Measurements from ENCODE around the gene SLC4A5. TPM values are rescaled to one million over a fixed set of nuclear protein-coding genes. Genes with fewer than 3 reads are reported as not detected.
"Not testable (repeated sequence)": the region's sequence is repeated elsewhere in the genome, so short reads cannot be mapped to it uniquely, and the experiment has no call there.

Gene SLC4A5
- total RNA-seq, 2 donors from 2014 or later, result 6.2 to 65.9 TPM

GRCh38 chr2:74239346-74239745, 103.9 kb downstream of the SLC4A5 start:
- no peak for DNase-seq (ENCODE audit: low spot score)
- H3K4me1 ChIP-seq (replicated peaks), result no peaks in the 10 kb centered on the region
- intact Hi-C loops (cut with DNase I), result no loop called here
- H3K27ac ChIP-seq, result no peak overlapping the region
- H3K9me3 ChIP-seq, result no peaks in the 10 kb centered on the region
- no peaks in the 10 kb centered on the region for H3K27me3 ChIP-seq (replicated peaks; ENCODE audit: insufficient read depth)
- 80% methylated on average over 7 of the region's 7 CpGs for WGBS
- H3K4me3 ChIP-seq, result no peak overlapping the region
- TF ChIP-seq CTCF (IDR thresholded peaks at IDR 0.05) (no peak), POLR2AphosphoS5 (IDR thresholded peaks at IDR 0.05) (no peak), POLR2A (IDR thresholded peaks at IDR 0.05) (no peak)
- H3K36me3 ChIP-seq, result no peaks in the 10 kb centered on the region

- DNase-seq (ENCODE audit: low spot score), result no peak
- 93% methylated on average over 2 of the region's 2 CpGs for WGBS
- Histone ChIP-seq H3K27me3 (replicated peaks; ENCODE audit: insufficient read depth) (no peaks in the 10 kb centered on the region), H3K9me3 (no peaks in the 10 kb centered on the region), H3K27ac (no peak overlapping the region), H3K4me1 (replicated peaks) (no peaks in the 10 kb centered on the region), H3K4me3 (no peak overlapping the region), H3K36me3 (no peaks in the 10 kb centered on the region)
- intact Hi-C loops (cut with DNase I), result no loop called here
- no peak for TF ChIP-seq POLR2A (IDR thresholded peaks at IDR 0.05)
Observed at GRCh38 chr2:74238879-74239278, 104.3 kb downstream of the SLC4A5 start.

GRCh38 chr2:74235041-74235440, 108.2 kb downstream of the SLC4A5 start:
- H3K4me1 ChIP-seq (replicated peaks), result no peaks in the 10 kb centered on the region
- TF ChIP-seq CTCF (IDR thresholded peaks at IDR 0.05), result no peak
- TF ChIP-seq POLR2A (IDR thresholded peaks at IDR 0.05), result no peak
- TF ChIP-seq POLR2AphosphoS5 (IDR thresholded peaks at IDR 0.05), result no peak
- H3K9me3 ChIP-seq, result no peaks in the 10 kb centered on the region
- WGBS, result 96% methylated on average over 5 of the region's 5 CpGs
- H3K27me3 ChIP-seq (replicated peaks; ENCODE audit: insufficient read depth), result no peaks in the 10 kb centered on the region
- H3K27ac ChIP-seq, result no peak overlapping the region
- DNase-seq (ENCODE audit: low spot score), result no peak
- no peak overlapping the region for H3K4me3 ChIP-seq
- intact Hi-C loops (cut with DNase I), result no loop called here
- no peaks in the 10 kb centered on the region for H3K36me3 ChIP-seq

- intact Hi-C loops (cut with DNase I), result no loop called here
Observed at GRCh38 chr2:74233648-74234047, 109.6 kb downstream of the SLC4A5 start.

GRCh38 chr2:74232426-74232825, 110.8 kb downstream of the SLC4A5 start:
- no peak overlapping the region for H3K27ac ChIP-seq
- no peaks in the 10 kb centered on the region for H3K4me1 ChIP-seq (replicated peaks)
- H3K9me3 ChIP-seq, result no peaks in the 10 kb centered on the region
- no peaks in the 10 kb centered on the region for H3K36me3 ChIP-seq
- no peak overlapping the region for H3K4me3 ChIP-seq
- TF ChIP-seq CTCF (IDR thresholded peaks at IDR 0.05), result no peak
- no peak for TF ChIP-seq POLR2AphosphoS5 (IDR thresholded peaks at IDR 0.05)
- no peak for TF ChIP-seq POLR2A (IDR thresholded peaks at IDR 0.05)
- no peak for DNase-seq (ENCODE audit: low spot score)
- WGBS, result 84% methylated on average over 5 of the region's 6 CpGs
- intact Hi-C loops (cut with DNase I), result no loop called here
- H3K27me3 ChIP-seq (replicated peaks; ENCODE audit: insufficient read depth), result no peaks in the 10 kb centered on the region

More at GRCh38 chr2:74233648-74234047, 109.6 kb downstream of the SLC4A5 start:
- H3K4me1 ChIP-seq (replicated peaks), result no peaks in the 10 kb centered on the region
- H3K36me3 ChIP-seq, result no peaks in the 10 kb centered on the region
- no peak overlapping the region for H3K4me3 ChIP-seq
- no peaks in the 10 kb centered on the region for H3K9me3 ChIP-seq
- H3K27ac ChIP-seq, result no peak overlapping the region
- TF ChIP-seq CTCF (IDR thresholded peaks at IDR 0.05) (no peak), POLR2AphosphoS5 (IDR thresholded peaks at IDR 0.05) (no peak), POLR2A (IDR thresholded peaks at IDR 0.05) (no peak)
- no peaks in the 10 kb centered on the region for H3K27me3 ChIP-seq (replicated peaks; ENCODE audit: insufficient read depth)
- DNase-seq (ENCODE audit: low spot score), result no peak

- WGBS, result 97% methylated on average over 5 of the region's 5 CpGs
- intact Hi-C loops (cut with DNase I), result not testable (repeated sequence)
Observed at GRCh38 chr2:74229865-74230264, 113.4 kb downstream of the SLC4A5 start.

More at GRCh38 chr2:74229865-74230264, 113.4 kb downstream of the SLC4A5 start:
- not testable (repeated sequence) for H3K27ac ChIP-seq; H3K4me1 ChIP-seq (replicated peaks); H3K27me3 ChIP-seq (replicated peaks; ENCODE audit: insufficient read depth); DNase-seq (ENCODE audit: low spot score); H3K4me3 ChIP-seq; H3K9me3 ChIP-seq; H3K36me3 ChIP-seq

All from prostate gland (tissue), 2 donors.